Kidney (tissue), 14 donors: ENCODE measurements around the gene USP48. TPM values are rescaled to one million over a fixed set of nuclear protein-coding genes. Genes with fewer than 3 reads are reported as not detected.

Source experiments
- DNase-seq, 5 donors: peaks; one replicate each; pipeline ENCODE4 v3.0.0-alpha.2; 2013 to 2020
- FAIRE-seq: peaks from 2 replicates; lab custom pipeline; 2012; peaks lifted over from hg19 to GRCh38; lab: Jason Lieb, UNC
- H3K27ac ChIP-seq, 2 donors: one replicate each; pipeline ENCODE4 v1.7.0; 2013; ENCODE audit warnings: low read depth in 2 of 2, low read length in 2 of 2, inconsistent platforms in 1 of 2
- H3K27me3 ChIP-seq: one replicate; pipeline ENCODE4 v1.7.1; 2013; ENCODE audit warnings: low read length, inconsistent platforms; ENCODE audit not compliant: control insufficient read depth, insufficient read depth
- H3K36me3 ChIP-seq, 3 donors: one replicate each; pipeline versions ENCODE4 v1.7.0 to v1.7.1; 2013; ENCODE audit warnings: low read length in 3 of 3, control low read depth in 1 of 3, inconsistent platforms in 1 of 3; ENCODE audit not compliant: insufficient read depth in 3 of 3, control insufficient read depth in 2 of 3
- H3K4me1 ChIP-seq, 3 donors: one replicate each; pipeline versions ENCODE4 v1.7.0 to v1.7.1; 2013; ENCODE audit warnings: low read length in 3 of 3, inconsistent platforms in 1 of 3, low read depth in 1 of 3; ENCODE audit not compliant: control insufficient read depth in 2 of 3, insufficient read depth in 2 of 3
- H3K4me3 ChIP-seq, 3 donors: one replicate each; pipeline versions ENCODE4 v1.7.0 to v1.8.1; 2013; ENCODE audit warnings: low read length in 3 of 3, control low read depth in 1 of 3, inconsistent platforms in 1 of 3
- H3K9ac ChIP-seq, 3 donors: one replicate each; pipeline versions ENCODE4 v1.7.0 to v1.7.1; 2013; ENCODE audit warnings: low read length in 3 of 3, control low read depth in 1 of 3, inconsistent platforms in 1 of 3
- H3K9me3 ChIP-seq, 3 donors: one replicate each; pipeline versions ENCODE4 v1.7.0 to v1.7.1; 2013; ENCODE audit warnings: low read length in 3 of 3, control low read depth in 1 of 3, inconsistent platforms in 1 of 3; ENCODE audit not compliant: control insufficient read depth in 2 of 3, insufficient read depth in 1 of 3
- CTCF ChIP-seq: IDR thresholded peaks from 3 replicates; pipeline ENCODE4 v1.5.1; 2012; ENCODE audit warnings: mild to moderate bottlenecking, moderate library complexity, borderline replicate concordance; ENCODE audit not compliant: insufficient read depth; ENCODE audit errors: extremely low read depth
- intact Hi-C: fragments of 100-400 bp; cut with DNase I; formaldehyde crosslinking; loops from one replicate; pipeline ENCODE4 v1.11.1; 2022
- polyA plus RNA-seq: library from polyadenylated mRNA; stranded (reverse); fragments of 350-450 nt; fragmentation: Illumina TruSeq; extraction: RNeasy Lipid Tissue Mini Kit (QIAGEN cat#74804); gene quantifications from one replicate; pipeline ENCODE4 v1.2.3, GENCODE V29; 2014; ENCODE audit warnings: low read depth, low replicate concordance; ENCODE audit not compliant: insufficient read depth
- total RNA-seq: library from RNA; stranded (reverse); fragmentation: NEBNext Ultra II Directional; extraction: Animal tissue kit (Norgen Biotek cat#: 25700); gene quantifications from one replicate; pipeline ENCODE4 v1.2.1, GENCODE V29; 2021
- donor health status: control.
- donor health status: control.
- donor health status: control.
- donor health status: control.
- donor health status: control.
- donor health status: DM: yes; HTN: yes; CAD: no.
- donor health status: Normal renal cell carcinoma (clear cell type).

USP48 gene
- total and polyA plus RNA-seq, 2 donors from 2014 or later, result 16.7 to 62.8 TPM

GRCh38 chr1:21659099-21659923 is 123.6 kb downstream of the USP48 start:
- H3K4me3 ChIP-seq, result peak overlapping the region in 1 of 3 donors; percentile 29
- intact Hi-C loops, result no loop called here
- H3K4me1 ChIP-seq, result peaks cover 0 to 9% (median 5%) of the 10 kb centered on the region in 3 donors
- DNase-seq (peak; percentile 82 to 93 (median 90)), FAIRE-seq (no peak)
- no peak overlapping the region for H3K27ac ChIP-seq
- no peaks in the 10 kb centered on the region for H3K27me3 ChIP-seq
- TF ChIP-seq CTCF, result peak; percentile 96
- no peaks in the 10 kb centered on the region for H3K9me3 ChIP-seq
- no peaks in the 10 kb centered on the region for H3K36me3 ChIP-seq
- no peak overlapping the region for H3K9ac ChIP-seq

- Histone ChIP-seq H3K36me3 (no peaks in the 10 kb centered on the region), H3K4me3 (no peak overlapping the region), H3K27ac (no peak overlapping the region), H3K4me1 (peaks cover 0 to 9% (median 5%) of the 10 kb centered on the region in 3 donors), H3K9me3 (no peaks in the 10 kb centered on the region), H3K27me3 (no peaks in the 10 kb centered on the region), H3K9ac (no peak overlapping the region)
- TF ChIP-seq CTCF, result no peak
- intact Hi-C loops, result no loop called here
- peak in 1 of 5 donors; percentile 65 for DNase-seq
- no peak for FAIRE-seq
Observed at GRCh38 chr1:21657456-21658190, 125.3 kb downstream of the USP48 start.

- Histone ChIP-seq H3K27ac (peak overlapping the region in 1 of 2 donors; percentile 11), H3K9me3 (no peaks in the 10 kb centered on the region), H3K36me3 (no peaks in the 10 kb centered on the region), H3K9ac (no peak overlapping the region), H3K27me3 (no peaks in the 10 kb centered on the region), H3K4me1 (peaks cover 0 to 22% (median 13%) of the 10 kb centered on the region in 3 donors), H3K4me3 (no peak overlapping the region)
- FAIRE-seq, result no peak
- no peak for TF ChIP-seq CTCF
- peak in 1 of 5 donors; percentile 57 for DNase-seq
- intact Hi-C loops, result no loop called here
Observed at GRCh38 chr1:21655748-21656147, 127.2 kb downstream of the USP48 start.
